ENCODE data around the gene LYPD8.
"Not testable (repeated sequence)": the region's sequence is repeated elsewhere in the genome, so short reads cannot be mapped to it uniquely, and the experiment has no call there.

LYPD8 gene

GRCh38 chr1:248755517-248755916 lies at the start of gene LYPD8:
Gene LYPD8 (minus strand): TSS chr1:248755759. CDS start chr1:248751081, 4,678 bp downstream.
- H3K4me3 ChIP-seq (ENCODE audit: low read depth, low read length), result no peak within 1 kb of the TSS
- no peak for TF ChIP-seq CTCF (IDR thresholded peaks at IDR 0.05; ENCODE audit: borderline replicate concordance, insufficient read depth, low read depth, low read length)

DNA sequence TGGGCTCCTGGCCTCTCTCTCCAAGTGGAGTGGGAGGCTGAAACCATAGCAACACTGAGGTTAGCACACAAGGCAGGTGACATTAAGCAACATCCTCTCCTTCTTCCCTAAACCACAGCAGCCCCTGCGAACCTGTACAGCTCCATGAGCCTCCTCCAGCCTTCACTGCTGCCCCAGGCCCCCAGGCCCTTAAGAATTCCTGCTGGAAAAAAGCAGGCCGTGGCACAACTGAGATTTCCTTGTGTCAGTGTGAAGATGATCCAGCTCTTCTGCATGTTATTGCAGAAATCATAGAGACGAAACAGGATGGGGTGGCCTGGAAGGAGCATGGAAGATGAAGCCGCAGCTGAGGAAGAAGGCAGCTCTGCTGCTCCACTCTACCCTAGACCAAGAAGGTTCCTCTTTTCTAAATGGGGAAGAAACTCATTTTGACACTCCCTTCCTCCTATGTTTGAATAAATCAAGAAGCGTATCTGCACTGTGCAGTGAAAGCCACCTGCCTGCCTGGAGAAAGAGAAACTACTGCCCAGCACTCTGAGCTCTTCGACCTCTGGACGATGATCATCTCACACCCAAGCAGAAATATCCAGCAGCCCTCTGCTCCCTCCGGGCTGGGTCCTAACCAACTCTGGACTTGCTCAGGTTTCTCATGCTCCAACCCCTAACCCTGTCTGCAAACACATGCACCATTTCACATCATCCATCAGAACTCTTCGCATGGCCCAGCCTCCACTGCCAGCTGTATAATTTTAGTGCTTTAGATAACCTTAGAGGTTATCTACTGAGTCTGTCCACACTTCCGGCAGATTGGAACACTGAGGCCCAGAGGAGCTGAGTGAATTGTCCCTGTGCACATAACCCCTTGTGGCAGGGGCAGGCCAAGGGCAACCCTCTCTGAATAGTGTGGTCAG lies 49.5 kb upstream of the LYPD8 start:
- H3K4me3 ChIP-seq (ENCODE audit: low read depth, low read length), result no peak overlapping the region
- TF ChIP-seq CTCF (IDR thresholded peaks at IDR 0.05; ENCODE audit: borderline replicate concordance, insufficient read depth, low read depth, low read length), result no peak

- H3K4me3 ChIP-seq (ENCODE audit: low read depth, low read length), result not testable (repeated sequence)
Measured at GRCh38 chr1:248803501-248803900, 47.9 kb upstream of the LYPD8 start.

DNA sequence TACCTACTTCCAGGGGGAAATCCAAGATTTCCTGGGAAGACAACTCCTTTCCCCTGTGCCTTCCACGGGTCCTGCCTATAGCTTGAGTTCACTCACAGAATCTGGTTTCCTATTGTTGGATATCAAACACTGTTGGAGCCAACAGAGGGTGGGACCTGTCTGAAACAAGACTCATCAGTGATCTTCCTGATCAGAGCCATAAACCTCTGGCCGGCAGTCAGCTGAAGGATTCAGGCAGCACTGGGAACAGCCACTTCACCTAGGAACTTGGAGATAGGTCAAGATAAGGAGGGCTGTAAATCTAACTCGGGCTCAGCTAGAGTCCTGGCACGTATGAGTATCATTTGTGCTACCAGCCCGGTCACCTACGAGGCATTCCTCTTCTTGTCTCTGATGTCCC lies 46.9 kb upstream of the LYPD8 start:
- TF ChIP-seq CTCF (IDR thresholded peaks at IDR 0.05; ENCODE audit: borderline replicate concordance, insufficient read depth, low read depth, low read length), result no peak
- H3K4me3 ChIP-seq (ENCODE audit: low read depth, low read length), result no peak overlapping the region

GRCh38 chr1:248800459-248800858 lies 44.9 kb upstream of the LYPD8 start:
- TF ChIP-seq CTCF (IDR thresholded peaks at IDR 0.05; ENCODE audit: borderline replicate concordance, insufficient read depth, low read depth, low read length), result no peak
- H3K4me3 ChIP-seq (ENCODE audit: low read depth, low read length), result no peak overlapping the region

- no peak overlapping the region for H3K4me3 ChIP-seq (ENCODE audit: low read depth, low read length)
- TF ChIP-seq CTCF (IDR thresholded peaks at IDR 0.05; ENCODE audit: borderline replicate concordance, insufficient read depth, low read depth, low read length), result no peak
Measured at GRCh38 chr1:248798791-248799190, 43.2 kb upstream of the LYPD8 start.

DNA sequence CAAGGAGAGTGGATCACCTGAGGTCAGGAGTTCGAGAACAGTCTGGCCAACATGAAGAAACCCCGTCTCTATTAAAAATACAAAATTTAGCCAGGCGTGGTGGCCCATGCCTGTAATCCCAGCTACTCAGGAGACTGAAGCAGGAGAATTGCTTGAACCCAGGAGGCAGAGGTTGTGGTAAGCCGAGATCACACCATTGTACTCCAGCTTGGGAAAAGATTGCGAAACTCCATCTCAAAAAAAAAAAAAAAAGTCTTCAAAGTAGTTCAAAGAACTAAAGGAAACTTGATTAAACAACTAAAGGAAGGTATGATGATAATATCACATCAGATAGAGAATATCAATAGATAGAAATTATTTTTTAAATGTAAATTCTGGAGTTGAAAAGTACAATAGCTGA lies 39.1 kb upstream of the LYPD8 start:
- not testable (repeated sequence) for H3K4me3 ChIP-seq (ENCODE audit: low read depth, low read length)

- no peak for TF ChIP-seq CTCF (IDR thresholded peaks at IDR 0.05; ENCODE audit: borderline replicate concordance, insufficient read depth, low read depth, low read length)
- no peak overlapping the region for H3K4me3 ChIP-seq (ENCODE audit: low read depth, low read length)
Measured at GRCh38 chr1:248793592-248793991, 38.0 kb upstream of the LYPD8 start.
